Smooth muscle cell (in vitro differentiated cells): ENCODE measurements around the gene MMP2. TPM values are rescaled to one million over a fixed set of nuclear protein-coding genes. Genes with fewer than 3 reads are reported as not detected.

Experiments used
- DNase-seq: peaks from one replicate; lab custom pipeline; 2025; ENCODE audit not compliant: unreplicated experiment; lab: John Stamatoyannopoulos, UW
- H2AFZ ChIP-seq: fragments of 200-600 bp; sonication (generic); 2 replicates; pipeline ENCODE4 v1.6.0; 2016; ENCODE audit warnings: antibody characterized with exemption, low read depth, mild to moderate bottlenecking
- H3F3A ChIP-seq: fragments of 200-600 bp; sonication (generic); 2 replicates; pipeline ENCODE4 v1.6.0; 2017; ENCODE audit warnings: antibody characterized with exemption, low read depth
- H3K27ac ChIP-seq: fragments of 200-600 bp; sonication (generic); 2 replicates; pipeline ENCODE4 v1.5.1; 2016; ENCODE audit warnings: low read depth, mild to moderate bottlenecking
- H3K27me3 ChIP-seq: fragments of 200-600 bp; sonication (generic); 2 replicates; pipeline ENCODE4 v1.6.1; 2016; ENCODE audit warnings: low read depth, mild to moderate bottlenecking
- H3K36me3 ChIP-seq: fragments of 200-600 bp; sonication (generic); 2 replicates; pipeline ENCODE4 v1.5.1; 2016; ENCODE audit warnings: low read depth
- H3K4me1 ChIP-seq: fragments of 200-600 bp; sonication (generic); 2 replicates; pipeline ENCODE4 v1.5.1; 2016; ENCODE audit warnings: low read depth
- H3K4me2 ChIP-seq: fragments of 200-600 bp; sonication (generic); 2 replicates; pipeline ENCODE4 v1.6.0; 2016; ENCODE audit warnings: mild to moderate bottlenecking
- H3K4me3 ChIP-seq: fragments of 200-600 bp; sonication (generic); 2 replicates; pipeline ENCODE4 v1.5.1; 2016; ENCODE audit warnings: mild to moderate bottlenecking
- H3K79me2 ChIP-seq: fragments of 200-600 bp; sonication (generic); 2 replicates; pipeline ENCODE4 v1.6.0; 2016; ENCODE audit warnings: low read depth, mild to moderate bottlenecking
- H3K9ac ChIP-seq: fragments of 200-600 bp; sonication (generic); 2 replicates; pipeline ENCODE4 v1.6.0; 2016; ENCODE audit warnings: low read depth
- H3K9me3 ChIP-seq: fragments of 200-600 bp; sonication (generic); replicated peaks from 2 replicates; pipeline ENCODE4 v1.5.1; 2016; ENCODE audit warnings: low read depth
- H4K20me1 ChIP-seq: fragments of 200-600 bp; sonication (generic); 2 replicates; pipeline ENCODE4 v1.6.0; 2016; ENCODE audit warnings: low read depth
- WGBS: methylation state at CpG from one replicate; pipeline ENCODE4 v1.1.7; 2016; ENCODE audit warnings: low lambda C conversion rate; 5-methylcytosine and 5-hydroxymethylcytosine counted together
- polyA plus RNA-seq: library from polyadenylated mRNA; unstranded; fragments of >200 nt; fragmentation: Nextera tagmentation; extraction: Ambion mirVana; gene quantifications from 2 replicates; pipeline ENCODE4 v1.2.1, GENCODE V29; 2016
- total RNA-seq: library from RNA; depleted of rRNA; stranded (reverse); fragments of >200 nt; gene quantifications from 2 replicates; pipeline ENCODE4 v1.2.3, GENCODE V29; 2014
- TF ChIP-seq, protein P1 (sequence below): fragments of 200-600 bp; sonication (generic); IDR thresholded peaks from 2 replicates; pipeline ENCODE4 v1.5.1; 2017; ENCODE audit warnings: borderline replicate concordance, mild to moderate bottlenecking, antibody characterized with exemption; ENCODE audit not compliant: insufficient read depth, poor library complexity, severe bottlenecking

Gene MMP2
- total and polyA plus RNA-seq, 2 experiments from 2014 or later: 431 to 746 TPM

DNA sequence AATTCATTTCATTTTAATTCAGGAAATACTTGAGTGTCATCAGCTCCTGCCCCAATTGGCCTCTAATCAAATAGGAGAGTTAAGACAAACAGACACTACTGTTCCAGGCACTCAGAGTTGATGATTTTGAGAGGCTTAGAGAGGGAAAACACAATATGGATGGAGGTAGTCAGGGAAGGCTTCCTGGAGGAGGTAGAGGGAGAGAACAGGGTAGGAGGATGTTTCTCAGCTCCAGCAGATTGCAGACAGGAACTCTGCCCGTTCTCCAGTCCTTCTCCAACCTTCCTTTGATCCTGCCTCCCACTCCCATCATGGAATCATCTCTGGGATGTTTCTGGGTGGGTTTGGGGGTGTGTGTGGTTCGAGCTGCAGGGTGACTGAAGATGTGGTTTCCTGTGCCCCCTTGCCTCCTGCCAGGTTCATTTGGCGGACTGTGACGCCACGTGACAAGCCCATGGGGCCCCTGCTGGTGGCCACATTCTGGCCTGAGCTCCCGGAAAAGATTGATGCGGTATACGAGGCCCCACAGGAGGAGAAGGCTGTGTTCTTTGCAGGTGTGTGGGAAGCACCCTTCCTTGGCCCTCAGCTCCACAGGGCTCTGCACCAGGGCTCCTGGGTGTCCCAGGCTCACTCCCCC lies 17.6 kb downstream of the MMP2 start:
- Histone ChIP-seq H3K27ac (peak overlapping the region; percentile 11), H3K9me3 (no peaks in the 10 kb centered on the region), H3K36me3 (peaks cover 3% of the 10 kb centered on the region), H3K4me2 (no peak overlapping the region), H2AFZ (no peak overlapping the region), H3K4me1 (peaks cover 6% of the 10 kb centered on the region), H3K4me3 (no peak overlapping the region), H3K9ac (no peak overlapping the region), H3K79me2 (no peaks in the 10 kb centered on the region), H3F3A (peaks cover 47% of the 10 kb centered on the region), H3K27me3 (no peaks in the 10 kb centered on the region), H4K20me1 (no peaks in the 10 kb centered on the region)
- TF ChIP-seq, protein P1, sequence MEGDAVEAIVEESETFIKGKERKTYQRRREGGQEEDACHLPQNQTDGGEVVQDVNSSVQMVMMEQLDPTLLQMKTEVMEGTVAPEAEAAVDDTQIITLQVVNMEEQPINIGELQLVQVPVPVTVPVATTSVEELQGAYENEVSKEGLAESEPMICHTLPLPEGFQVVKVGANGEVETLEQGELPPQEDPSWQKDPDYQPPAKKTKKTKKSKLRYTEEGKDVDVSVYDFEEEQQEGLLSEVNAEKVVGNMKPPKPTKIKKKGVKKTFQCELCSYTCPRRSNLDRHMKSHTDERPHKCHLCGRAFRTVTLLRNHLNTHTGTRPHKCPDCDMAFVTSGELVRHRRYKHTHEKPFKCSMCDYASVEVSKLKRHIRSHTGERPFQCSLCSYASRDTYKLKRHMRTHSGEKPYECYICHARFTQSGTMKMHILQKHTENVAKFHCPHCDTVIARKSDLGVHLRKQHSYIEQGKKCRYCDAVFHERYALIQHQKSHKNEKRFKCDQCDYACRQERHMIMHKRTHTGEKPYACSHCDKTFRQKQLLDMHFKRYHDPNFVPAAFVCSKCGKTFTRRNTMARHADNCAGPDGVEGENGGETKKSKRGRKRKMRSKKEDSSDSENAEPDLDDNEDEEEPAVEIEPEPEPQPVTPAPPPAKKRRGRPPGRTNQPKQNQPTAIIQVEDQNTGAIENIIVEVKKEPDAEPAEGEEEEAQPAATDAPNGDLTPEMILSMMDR: no peak
- DNase-seq: no peak
- WGBS: 57% methylated on average over 8 of the region's 8 CpGs

DNA sequence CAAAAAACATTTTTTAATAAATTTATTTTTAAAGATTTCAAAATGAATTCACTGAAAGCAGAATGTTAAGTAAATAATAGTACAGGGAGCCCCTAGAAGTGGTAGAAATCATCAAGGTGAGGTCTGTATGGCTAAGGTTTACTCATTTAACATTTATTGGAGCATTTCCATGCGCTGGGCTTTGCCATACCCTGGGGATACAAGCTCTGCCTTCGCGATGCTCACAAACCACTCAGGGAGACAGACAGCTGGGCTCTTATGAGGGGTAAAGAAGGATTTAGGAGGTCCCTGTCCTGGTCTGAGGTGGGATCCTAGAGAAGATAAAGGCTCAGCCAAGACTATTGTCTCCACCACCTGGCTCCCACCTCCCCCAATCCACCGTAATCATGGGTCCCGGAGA lies 18.6 kb downstream of the MMP2 start:
- no peak overlapping the region for H3K9ac ChIP-seq
- H3F3A ChIP-seq: peaks cover 57% of the 10 kb centered on the region
- peaks cover 3% of the 10 kb centered on the region for H3K36me3 ChIP-seq
- TF ChIP-seq, protein P1: no peak
- WGBS: 79% methylated on average over 5 of the region's 5 CpGs
- no peaks in the 10 kb centered on the region for H3K79me2 ChIP-seq
- H2AFZ ChIP-seq: no peak overlapping the region
- H3K4me3 ChIP-seq: no peak overlapping the region
- H3K4me2 ChIP-seq: no peak overlapping the region
- DNase-seq: no peak
- no peaks in the 10 kb centered on the region for H3K27me3 ChIP-seq
- peak overlapping the region; percentile 98 for H3K27ac ChIP-seq
- no peaks in the 10 kb centered on the region for H4K20me1 ChIP-seq
- no peaks in the 10 kb centered on the region for H3K9me3 ChIP-seq
- peaks cover 15% of the 10 kb centered on the region for H3K4me1 ChIP-seq

DNA sequence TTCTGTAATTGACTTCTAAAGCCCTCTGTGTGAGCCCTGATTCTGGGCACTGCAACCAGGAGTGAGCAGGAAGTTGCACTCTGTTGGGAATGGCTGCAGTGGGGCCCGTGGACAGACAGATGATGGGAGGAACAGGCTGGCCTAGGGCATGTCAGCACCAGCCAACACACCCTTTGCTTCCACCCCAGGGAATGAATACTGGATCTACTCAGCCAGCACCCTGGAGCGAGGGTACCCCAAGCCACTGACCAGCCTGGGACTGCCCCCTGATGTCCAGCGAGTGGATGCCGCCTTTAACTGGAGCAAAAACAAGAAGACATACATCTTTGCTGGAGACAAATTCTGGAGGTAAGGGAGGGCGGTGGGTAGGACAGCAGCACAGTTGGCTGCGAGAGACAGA lies 19.1 kb downstream of the MMP2 start:
- H3K4me3 ChIP-seq: no peak overlapping the region
- H2AFZ ChIP-seq: no peak overlapping the region
- no peak overlapping the region for H3K4me2 ChIP-seq
- 80% methylated on average over 6 of the region's 6 CpGs for WGBS
- H3K4me1 ChIP-seq: peaks cover 21% of the 10 kb centered on the region
- peaks cover 3% of the 10 kb centered on the region for H3K36me3 ChIP-seq
- H3K27ac ChIP-seq: peak overlapping the region; percentile 98
- H3K27me3 ChIP-seq: no peaks in the 10 kb centered on the region
- DNase-seq: no peak
- no peak overlapping the region for H3K9ac ChIP-seq
- H4K20me1 ChIP-seq: no peaks in the 10 kb centered on the region
- peaks cover 62% of the 10 kb centered on the region for H3F3A ChIP-seq
- H3K79me2 ChIP-seq: no peaks in the 10 kb centered on the region
- H3K9me3 ChIP-seq: no peaks in the 10 kb centered on the region
- TF ChIP-seq, protein P1: no peak

DNA sequence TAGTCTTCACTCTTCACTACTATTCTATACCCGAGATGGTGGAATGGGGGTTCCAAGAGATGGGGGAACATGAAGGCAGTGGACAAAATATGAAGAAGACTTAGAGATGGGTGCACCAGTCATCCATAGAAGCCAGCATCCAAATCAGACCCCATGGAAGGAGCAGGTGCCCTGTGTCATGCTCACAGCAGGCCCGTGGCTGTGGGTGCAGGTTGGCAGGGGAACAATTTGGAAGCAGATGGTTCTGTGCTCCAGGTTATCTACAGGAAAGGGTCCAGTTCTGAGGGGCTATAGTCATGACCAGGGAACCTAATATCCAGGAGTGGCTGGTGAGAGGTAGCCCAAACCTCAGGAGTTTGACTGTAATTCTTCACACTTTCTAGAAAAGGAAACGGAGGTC lies 20.3 kb downstream of the MMP2 start:
- WGBS: 64% methylated on average over 3 of the region's 3 CpGs
- DNase-seq: no peak

More for the DNA sequence above, 20.3 kb downstream of the MMP2 start:
- Histone ChIP-seq H3K4me2 (peak overlapping the region; percentile 14), H3K27ac (peak overlapping the region; percentile 98), H3K36me3 (peaks cover 3% of the 10 kb centered on the region), H3K79me2 (no peaks in the 10 kb centered on the region), H3K27me3 (no peaks in the 10 kb centered on the region), H3K9ac (peak overlapping the region; percentile 73), H3K9me3 (no peaks in the 10 kb centered on the region), H2AFZ (no peak overlapping the region), H3K4me3 (no peak overlapping the region), H3F3A (peaks cover 61% of the 10 kb centered on the region), H4K20me1 (no peaks in the 10 kb centered on the region), H3K4me1 (peaks cover 22% of the 10 kb centered on the region)
- TF ChIP-seq, protein P1: no peak
